GM12865 (cell line): Measurements from ENCODE around the gene EOGT.

Experiments used
- DNase-seq: peaks from one replicate; pipeline ENCODE4 v3.0.0; 2010; ENCODE audit warnings: low read depth
- H3K4me3 ChIP-seq: 2 replicates; pipeline ENCODE4 v1.5.1; 2011; ENCODE audit warnings: mild to moderate bottlenecking, low read depth, low read length, control low read depth
- TF ChIP-seq, protein P1 (sequence below): IDR thresholded peaks from 2 replicates; pipeline ENCODE4 v1.5.1; 2011; ENCODE audit warnings: low read length, control low read depth, low read depth, inconsistent platforms; ENCODE audit not compliant: insufficient read depth; ENCODE audit errors: missing control alignments

The EOGT gene

DNA sequence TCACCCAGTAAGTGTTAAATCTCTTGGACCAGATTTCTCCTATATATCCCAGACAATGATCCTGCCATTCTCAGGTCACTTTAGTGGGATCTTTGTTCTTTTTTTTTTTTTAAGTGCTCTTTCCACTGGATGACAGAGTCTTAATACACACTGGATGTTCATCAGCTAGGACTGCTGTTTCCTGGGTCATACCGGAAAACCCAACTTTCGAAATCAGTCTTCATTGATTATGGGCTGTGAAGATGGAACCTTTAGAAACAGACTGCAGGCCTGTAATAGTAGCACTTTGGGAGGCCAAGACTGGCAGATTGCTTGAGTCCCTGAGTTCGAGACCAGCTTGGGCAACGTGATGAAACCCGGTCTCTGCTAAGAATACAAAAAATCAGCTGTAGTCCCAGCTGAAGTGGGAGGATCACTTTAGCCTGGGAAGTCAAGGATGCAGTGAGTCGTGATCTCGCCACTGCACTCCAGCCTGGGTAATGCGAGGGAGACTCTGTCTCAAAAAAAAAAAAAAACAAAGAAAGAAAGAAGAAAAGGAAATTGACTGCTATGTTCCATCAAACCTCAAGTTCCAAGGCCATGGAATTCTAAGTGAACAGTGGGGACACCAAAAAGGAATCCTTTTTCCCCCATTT is 2.3 kb downstream of the EOGT start:
- TF ChIP-seq, protein P1, sequence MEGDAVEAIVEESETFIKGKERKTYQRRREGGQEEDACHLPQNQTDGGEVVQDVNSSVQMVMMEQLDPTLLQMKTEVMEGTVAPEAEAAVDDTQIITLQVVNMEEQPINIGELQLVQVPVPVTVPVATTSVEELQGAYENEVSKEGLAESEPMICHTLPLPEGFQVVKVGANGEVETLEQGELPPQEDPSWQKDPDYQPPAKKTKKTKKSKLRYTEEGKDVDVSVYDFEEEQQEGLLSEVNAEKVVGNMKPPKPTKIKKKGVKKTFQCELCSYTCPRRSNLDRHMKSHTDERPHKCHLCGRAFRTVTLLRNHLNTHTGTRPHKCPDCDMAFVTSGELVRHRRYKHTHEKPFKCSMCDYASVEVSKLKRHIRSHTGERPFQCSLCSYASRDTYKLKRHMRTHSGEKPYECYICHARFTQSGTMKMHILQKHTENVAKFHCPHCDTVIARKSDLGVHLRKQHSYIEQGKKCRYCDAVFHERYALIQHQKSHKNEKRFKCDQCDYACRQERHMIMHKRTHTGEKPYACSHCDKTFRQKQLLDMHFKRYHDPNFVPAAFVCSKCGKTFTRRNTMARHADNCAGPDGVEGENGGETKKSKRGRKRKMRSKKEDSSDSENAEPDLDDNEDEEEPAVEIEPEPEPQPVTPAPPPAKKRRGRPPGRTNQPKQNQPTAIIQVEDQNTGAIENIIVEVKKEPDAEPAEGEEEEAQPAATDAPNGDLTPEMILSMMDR: no peak
- H3K4me3 ChIP-seq: no peak overlapping the region
- DNase-seq: no peak

DNA sequence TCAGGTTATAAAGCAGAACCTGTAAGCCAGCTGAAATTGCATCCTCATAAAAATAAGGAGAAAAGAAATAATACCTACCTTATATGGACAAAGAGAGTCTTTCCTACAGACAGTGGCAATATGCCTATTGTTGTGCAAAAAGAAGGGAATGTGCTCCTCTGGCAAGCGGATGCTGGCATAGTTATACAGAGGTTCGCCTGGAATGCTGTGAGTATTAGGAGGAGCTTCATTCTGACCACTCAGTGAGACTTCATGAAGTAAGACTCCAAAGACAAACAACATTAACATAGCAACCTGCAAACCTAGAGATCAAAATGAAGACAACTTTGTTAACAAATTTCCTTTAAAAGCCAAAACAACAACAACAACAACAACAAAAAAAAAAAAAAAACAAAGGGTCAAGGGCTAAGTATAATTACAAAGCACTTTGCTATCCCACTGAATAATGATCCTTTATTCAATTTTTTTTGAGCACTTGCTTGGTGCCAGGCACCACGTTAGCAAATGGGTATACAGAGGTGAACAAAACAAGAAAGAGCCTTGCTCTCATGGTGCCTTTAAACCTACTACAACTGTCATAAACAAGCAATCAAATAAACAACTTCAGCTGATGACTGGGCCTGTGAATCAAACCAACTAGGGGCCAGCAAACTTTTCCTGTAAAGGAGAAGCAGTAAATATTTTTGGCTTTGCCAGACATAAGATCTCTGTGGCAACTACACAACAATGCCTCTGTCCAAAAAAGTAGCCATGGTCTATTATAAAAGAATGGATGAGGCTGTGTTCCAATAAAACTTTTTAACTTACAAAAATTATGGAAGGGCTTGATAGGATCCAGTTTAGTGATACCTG is 3.7 kb downstream of the EOGT start:
- no peak overlapping the region for H3K4me3 ChIP-seq
- DNase-seq: no peak

DNA sequence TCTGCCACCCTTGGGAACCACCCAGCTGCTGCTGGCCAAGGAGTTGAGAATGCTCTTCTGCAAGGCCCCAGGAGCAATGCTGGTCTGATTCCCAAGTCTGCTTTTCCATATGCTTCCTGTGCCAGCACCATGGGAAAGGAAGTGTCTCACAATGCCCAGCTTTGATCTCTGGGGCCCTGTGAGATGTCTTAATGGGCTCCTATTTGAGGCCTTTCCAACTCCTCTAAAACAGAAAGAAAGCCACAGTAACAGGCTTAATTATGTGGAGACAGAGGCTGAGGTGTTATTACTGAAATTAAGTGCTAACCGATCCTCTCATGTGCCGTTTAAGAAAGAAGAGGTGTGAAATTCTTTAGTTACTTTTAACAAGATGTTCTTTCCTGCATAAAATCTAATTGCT is 4.5 kb downstream of the EOGT start:
- TF ChIP-seq, protein P1: no peak
- H3K4me3 ChIP-seq: no peak overlapping the region
- DNase-seq: no peak

More for the DNA sequence above, 3.7 kb downstream of the EOGT start:
- TF ChIP-seq, protein P1: no peak

DNA sequence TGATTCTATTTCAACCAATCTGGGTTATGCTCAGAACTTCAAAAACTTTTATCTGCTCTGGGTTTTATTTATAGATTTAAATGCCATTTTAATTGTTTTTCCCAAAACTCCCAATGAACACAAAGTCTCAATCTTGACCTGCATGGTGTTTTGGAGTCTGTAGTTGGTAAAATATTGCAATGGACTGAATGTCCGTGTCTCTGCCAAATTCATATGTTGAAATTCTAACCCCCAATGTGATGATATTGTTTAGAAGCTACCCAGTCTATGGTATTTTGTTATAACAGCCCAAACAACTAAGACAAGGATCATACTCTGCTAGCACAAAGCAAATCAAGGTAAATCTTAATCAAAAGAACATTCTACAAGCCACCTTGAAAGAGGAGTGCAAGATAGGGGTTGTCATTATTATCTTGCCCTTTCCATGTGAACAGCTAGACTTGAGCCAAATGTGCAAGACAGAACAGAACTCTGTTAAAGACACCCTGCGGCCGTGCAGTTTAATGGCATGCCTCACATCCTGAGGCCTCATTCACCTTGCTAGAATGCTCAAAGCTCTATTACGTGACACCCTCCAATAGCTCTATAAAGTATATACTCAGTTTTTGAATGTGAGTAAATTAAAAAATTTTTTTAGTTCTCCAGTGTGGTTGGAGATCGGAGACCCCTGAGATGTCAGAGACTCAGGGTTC is 7.5 kb downstream of the EOGT start:
- H3K4me3 ChIP-seq: no peak overlapping the region
- no peak for DNase-seq
- TF ChIP-seq, protein P1: no peak

DNA sequence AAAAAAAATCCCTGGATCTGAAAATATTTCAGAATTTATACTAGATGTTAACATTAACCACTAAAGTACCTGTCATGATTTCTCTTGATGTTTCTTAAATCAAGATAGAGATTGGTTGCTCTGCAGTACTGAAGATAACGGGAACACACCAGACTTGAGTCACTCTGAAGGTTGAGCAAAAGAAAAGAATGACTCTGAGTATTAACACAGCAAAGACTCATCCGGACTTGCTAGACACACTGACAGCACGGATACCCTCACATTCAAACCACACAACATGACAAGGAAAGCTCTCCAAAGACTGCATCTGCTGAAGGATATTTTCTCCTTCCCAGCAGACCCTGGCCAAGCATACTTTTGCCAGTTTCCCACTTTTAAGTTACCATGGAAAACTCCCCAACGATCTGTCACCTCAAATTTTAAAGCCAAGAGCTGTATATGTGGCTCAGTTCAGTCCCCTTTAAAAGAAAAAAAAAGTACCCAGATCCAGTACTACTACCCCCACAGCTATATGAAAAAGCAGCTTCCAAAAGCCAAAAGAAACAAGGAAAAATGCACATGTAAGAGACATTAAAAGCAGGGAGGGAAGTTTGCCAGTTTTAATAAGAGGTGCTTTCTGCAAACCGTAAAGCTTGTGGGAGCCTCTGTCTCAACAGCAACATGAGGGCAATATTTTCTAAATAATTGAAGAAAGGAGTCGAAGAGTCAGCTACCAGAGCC is 8.3 kb downstream of the EOGT start:
- DNase-seq: no peak
- TF ChIP-seq, protein P1: no peak
- H3K4me3 ChIP-seq: no peak overlapping the region

DNA sequence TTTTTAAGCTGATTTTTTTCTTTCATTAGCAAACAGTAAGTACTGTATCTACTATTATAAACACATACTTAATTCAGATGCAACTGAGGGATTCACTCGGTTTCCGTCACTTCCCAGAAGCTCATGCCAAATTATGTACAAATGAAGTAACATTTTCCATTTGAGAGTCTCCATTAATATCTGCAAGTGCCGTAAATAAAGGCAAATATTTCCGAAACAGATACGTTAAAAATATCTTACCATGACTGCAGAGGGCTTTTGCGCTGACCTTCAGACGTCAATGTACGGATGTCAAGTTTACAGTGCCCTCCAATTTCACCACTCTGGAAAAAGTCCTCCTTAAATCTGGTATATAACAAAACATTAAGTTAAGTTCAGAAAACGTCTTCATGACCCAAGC is 9.3 kb downstream of the EOGT start:
- no peak overlapping the region for H3K4me3 ChIP-seq
- DNase-seq: no peak
- TF ChIP-seq, protein P1: no peak
